SJSA1 (cell line): ENCODE measurements around the gene MAGI1. TPM values are rescaled to one million over a fixed set of nuclear protein-coding genes. Genes with fewer than 3 reads are reported as not detected.

Experiments
- DNase-seq, 2 experiments: peaks; one replicate each; pipeline ENCODE4 v3.0.0-alpha.2; 2015 to 2020; ENCODE audit warnings: low spot score in 2 of 2, low read depth in 1 of 2
- H3K27ac ChIP-seq: fragments of 250-450 bp; sonication (Bioruptor Pico); 2 replicates; pipeline ENCODE4 v1.5.1; 2020; ENCODE audit warnings: mild to moderate bottlenecking, moderate library complexity
- H3K27me3 ChIP-seq: fragments of 250-450 bp; sonication (Bioruptor Pico); replicated peaks from 2 replicates; pipeline ENCODE4 v1.5.1; 2020; ENCODE audit warnings: mild to moderate bottlenecking, moderate library complexity
- H3K36me3 ChIP-seq: fragments of 250-450 bp; sonication (Bioruptor Pico); 2 replicates; pipeline ENCODE4 v1.5.1; 2020; ENCODE audit warnings: mild to moderate bottlenecking
- H3K4me1 ChIP-seq: fragments of 250-450 bp; sonication (Bioruptor Pico); replicated peaks from 2 replicates; pipeline ENCODE4 v1.6.1; 2021; ENCODE audit warnings: mild to moderate bottlenecking
- H3K4me3 ChIP-seq: fragments of 250-450 bp; sonication (Bioruptor Pico); 2 replicates; pipeline ENCODE4 v1.5.1; 2020; ENCODE audit warnings: mild to moderate bottlenecking
- H3K9me3 ChIP-seq: fragments of 250-450 bp; sonication (Bioruptor Pico); replicated peaks from 2 replicates; pipeline ENCODE4 v1.5.1; 2020; ENCODE audit warnings: mild to moderate bottlenecking
- total RNA-seq: library from RNA; depleted of rRNA; stranded (reverse); fragments of >200 nt; shearing (Covaris generic); gene quantifications from 2 replicates; pipeline ENCODE4 v1.2.3, GENCODE V29; 2014; rRNA removed

Gene MAGI1
- 4.6 and 4.9 TPM in 2 replicates for total RNA-seq

DNA sequence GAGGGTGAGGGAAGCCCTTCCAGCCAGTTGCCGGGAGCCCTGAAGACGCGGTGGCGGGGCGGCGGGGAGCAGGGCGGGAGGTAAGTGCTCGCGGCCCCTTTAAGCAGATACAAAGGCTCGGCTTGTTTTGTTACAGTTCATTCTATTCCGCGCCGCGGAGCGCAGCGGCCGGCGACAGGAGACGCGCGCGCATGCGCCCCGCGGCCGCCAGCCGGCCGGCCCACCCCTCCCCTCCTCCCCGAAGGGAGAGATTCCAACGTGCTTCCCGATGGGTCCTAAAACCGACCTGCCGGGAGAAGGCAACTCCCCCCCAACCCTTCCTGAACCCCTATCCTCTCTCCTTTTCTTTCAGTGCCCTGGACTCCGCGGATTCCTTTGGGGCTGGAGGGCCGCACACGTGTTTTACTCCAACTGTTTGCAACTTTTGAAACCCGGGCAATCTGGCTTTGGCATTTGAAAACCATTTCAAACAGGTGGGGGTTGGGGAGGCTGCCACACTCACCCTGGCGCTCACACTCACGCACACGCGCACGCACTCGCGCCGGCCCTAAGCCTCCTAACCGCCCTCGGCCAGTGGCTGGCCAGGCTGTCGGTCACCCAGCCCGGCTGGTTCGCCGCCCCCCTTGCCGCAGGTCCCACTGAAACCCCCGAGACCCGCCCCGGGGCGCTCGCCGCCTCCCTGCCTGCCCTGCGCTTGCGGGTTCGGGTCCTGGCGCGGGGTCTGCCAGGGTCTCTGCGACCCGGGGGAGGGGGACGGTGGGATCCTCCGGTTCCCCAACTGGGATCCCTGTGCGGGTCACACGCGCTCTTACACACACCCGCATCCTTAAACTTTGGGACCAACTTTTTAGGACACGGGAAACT, at the start of gene MAGI1:
MAGI1 (minus strand) TSS at position 193 of the 864 bp plus-strand sequence. CDS start 610 bp downstream, outside the sequence.
- Histone ChIP-seq H3K9me3 (no peaks in the 10 kb centered on the region), H3K4me1 (peaks cover 43% of the 10 kb centered on the region), H3K27me3 (no peaks in the 10 kb centered on the region), H3K4me3 (peak within 1 kb of the TSS; percentile 59), H3K36me3 (no peaks in the 10 kb centered on the region), H3K27ac (peak within 1 kb of the TSS; percentile 68)
- peak; percentile 92 to 95 for DNase-seq

GRCh38 chr3:66083784-66084213, 45.1 kb upstream of the MAGI1 start:
- no peaks in the 10 kb centered on the region for H3K9me3 ChIP-seq
- DNase-seq = no peak
- H3K4me3 ChIP-seq = no peak overlapping the region
- H3K27me3 ChIP-seq = no peaks in the 10 kb centered on the region
- H3K4me1 ChIP-seq = no peaks in the 10 kb centered on the region
- H3K36me3 ChIP-seq = no peaks in the 10 kb centered on the region
- H3K27ac ChIP-seq = no peak overlapping the region

GRCh38 chr3:66083096-66083678, 44.5 kb upstream of the MAGI1 start:
- Histone ChIP-seq H3K27me3 (no peaks in the 10 kb centered on the region), H3K4me3 (no peak overlapping the region), H3K4me1 (no peaks in the 10 kb centered on the region), H3K27ac (no peak overlapping the region), H3K9me3 (no peaks in the 10 kb centered on the region), H3K36me3 (no peaks in the 10 kb centered on the region)
- DNase-seq = no peak

GRCh38 chr3:66082679-66083078, 44.0 kb upstream of the MAGI1 start:
- Histone ChIP-seq H3K27me3 (no peaks in the 10 kb centered on the region), H3K4me3 (no peak overlapping the region), H3K36me3 (no peaks in the 10 kb centered on the region), H3K4me1 (no peaks in the 10 kb centered on the region), H3K9me3 (no peaks in the 10 kb centered on the region), H3K27ac (no peak overlapping the region)
- no peak for DNase-seq

DNA sequence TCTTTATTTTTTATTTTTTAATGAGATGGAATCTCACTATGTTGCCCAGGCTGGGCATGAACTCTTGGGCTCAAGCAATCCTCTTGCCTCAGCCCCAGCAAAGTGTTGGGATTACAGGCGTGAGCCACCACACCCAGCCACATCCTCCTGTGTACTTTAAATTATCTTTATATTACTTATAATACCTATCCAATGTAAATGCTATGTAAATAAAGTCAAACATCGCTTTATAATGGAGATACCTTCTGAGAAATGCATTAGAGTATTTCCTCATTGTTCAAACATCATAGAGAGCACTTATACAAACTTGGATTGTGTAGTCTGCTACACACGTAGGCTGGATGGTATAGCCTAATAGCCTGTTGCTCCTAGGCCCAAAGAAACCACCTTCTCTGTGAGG, 41.4 kb upstream of the MAGI1 start:
- Histone ChIP-seq H3K4me1 (peaks cover 4% of the 10 kb centered on the region; the same call in 1 of the 2 replicates), H3K36me3 (no peaks in the 10 kb centered on the region), H3K9me3 (no peaks in the 10 kb centered on the region), H3K4me3 (no peak overlapping the region), H3K27me3 (no peaks in the 10 kb centered on the region), H3K27ac (no peak overlapping the region)
- no peak for DNase-seq

- H3K27me3 ChIP-seq = no peaks in the 10 kb centered on the region
- no peak for DNase-seq
- H3K27ac ChIP-seq = no peak overlapping the region
- no peaks in the 10 kb centered on the region for H3K9me3 ChIP-seq
- H3K36me3 ChIP-seq = no peaks in the 10 kb centered on the region
- peaks cover 7% of the 10 kb centered on the region; the same call in 1 of the 2 replicates for H3K4me1 ChIP-seq
- H3K4me3 ChIP-seq = no peak overlapping the region
Observed at GRCh38 chr3:66077973-66078372, 39.3 kb upstream of the MAGI1 start.

GRCh38 chr3:66076861-66077470, 38.2 kb upstream of the MAGI1 start:
- H3K27ac ChIP-seq = no peak overlapping the region
- H3K4me3 ChIP-seq = no peak overlapping the region
- no peaks in the 10 kb centered on the region for H3K9me3 ChIP-seq

GRCh38 chr3:66075281-66075680, 36.6 kb upstream of the MAGI1 start:
- Histone ChIP-seq H3K4me1 (peaks cover 7% of the 10 kb centered on the region; the same call in 1 of the 2 replicates), H3K4me3 (no peak overlapping the region), H3K9me3 (no peaks in the 10 kb centered on the region), H3K36me3 (no peaks in the 10 kb centered on the region), H3K27ac (no peak overlapping the region), H3K27me3 (no peaks in the 10 kb centered on the region)
- peak in 1 of 2 experiments; percentile 4 for DNase-seq

More at GRCh38 chr3:66076861-66077470, 38.2 kb upstream of the MAGI1 start:
- DNase-seq = no peak
- Histone ChIP-seq H3K36me3 (no peaks in the 10 kb centered on the region), H3K4me1 (peaks cover 7% of the 10 kb centered on the region; the same call in 1 of the 2 replicates), H3K27me3 (no peaks in the 10 kb centered on the region)

- Histone ChIP-seq H3K4me3 (no peak overlapping the region), H3K9me3 (no peaks in the 10 kb centered on the region), H3K4me1 (peaks cover 7% of the 10 kb centered on the region; the same call in 1 of the 2 replicates), H3K36me3 (no peaks in the 10 kb centered on the region), H3K27me3 (no peaks in the 10 kb centered on the region), H3K27ac (no peak overlapping the region)
- no peak for DNase-seq
Observed at GRCh38 chr3:66073464-66074141, 34.9 kb upstream of the MAGI1 start.

DNA sequence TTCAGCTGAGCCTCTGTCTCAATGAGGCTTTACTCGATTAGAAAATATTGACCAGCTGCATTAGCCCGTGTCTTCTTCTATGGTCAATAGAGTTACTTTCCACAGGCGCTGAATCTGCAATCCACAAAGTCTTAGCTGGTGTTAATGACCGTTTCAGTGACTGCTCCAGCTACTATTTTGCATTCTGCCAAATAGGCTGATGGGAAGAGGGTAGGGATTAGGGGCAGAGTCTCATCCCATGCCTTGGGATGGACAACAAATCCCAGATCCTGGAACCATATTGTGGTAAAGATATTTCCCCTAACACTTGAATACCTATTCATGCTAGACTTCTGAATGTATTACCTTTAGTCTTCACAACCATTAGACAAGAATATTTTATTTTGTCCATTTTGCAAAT, 29.5 kb upstream of the MAGI1 start:
- no peaks in the 10 kb centered on the region for H3K27me3 ChIP-seq
- H3K9me3 ChIP-seq = no peaks in the 10 kb centered on the region
- H3K36me3 ChIP-seq = no peaks in the 10 kb centered on the region
- H3K27ac ChIP-seq = no peak overlapping the region
- no peaks in the 10 kb centered on the region for H3K4me1 ChIP-seq
- no peak overlapping the region for H3K4me3 ChIP-seq
- DNase-seq = no peak

DNA sequence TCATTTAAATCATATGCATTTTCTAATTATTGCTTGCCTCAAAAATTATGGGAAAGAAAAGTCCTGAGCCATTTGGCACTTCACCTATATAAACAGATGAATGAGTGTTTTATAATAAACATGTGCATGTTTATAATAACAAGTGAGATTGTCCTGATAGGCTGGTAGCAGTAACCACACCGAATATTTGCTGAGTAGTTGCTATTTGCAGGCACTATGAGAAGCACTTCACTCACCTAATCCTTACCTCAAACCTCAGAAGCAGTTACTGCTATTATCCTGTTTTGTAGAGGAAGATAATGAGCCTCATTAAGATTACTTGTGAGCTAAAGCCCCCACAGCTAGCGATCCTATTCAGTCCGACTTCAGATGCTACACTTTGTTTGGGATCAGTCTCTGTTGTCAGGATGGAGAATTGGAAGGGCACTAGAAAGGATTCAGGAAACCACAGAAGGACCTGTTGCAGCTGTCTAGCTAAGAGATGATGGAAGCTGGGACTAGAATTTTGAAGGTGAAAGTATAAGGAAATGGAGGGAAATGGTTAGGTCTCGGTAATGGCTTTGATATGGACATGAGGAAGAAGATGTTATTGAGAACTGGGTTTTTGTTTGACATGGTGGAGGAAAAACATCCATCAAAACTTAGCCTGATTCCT, 28.4 kb upstream of the MAGI1 start:
- Histone ChIP-seq H3K27ac (no peak overlapping the region), H3K36me3 (no peaks in the 10 kb centered on the region), H3K9me3 (no peaks in the 10 kb centered on the region), H3K4me3 (no peak overlapping the region), H3K27me3 (no peaks in the 10 kb centered on the region), H3K4me1 (no peaks in the 10 kb centered on the region)
- no peak for DNase-seq

GRCh38 chr3:66055289-66055688, 16.6 kb upstream of the MAGI1 start:
- Histone ChIP-seq H3K27me3 (no peaks in the 10 kb centered on the region), H3K27ac (no peak overlapping the region), H3K9me3 (no peaks in the 10 kb centered on the region), H3K36me3 (no peaks in the 10 kb centered on the region), H3K4me3 (no peak overlapping the region), H3K4me1 (no peaks in the 10 kb centered on the region)
- DNase-seq = no peak

- Histone ChIP-seq H3K27me3 (no peaks in the 10 kb centered on the region), H3K9me3 (no peaks in the 10 kb centered on the region), H3K4me1 (no peaks in the 10 kb centered on the region), H3K36me3 (no peaks in the 10 kb centered on the region), H3K27ac (no peak overlapping the region), H3K4me3 (no peak overlapping the region)
- no peak for DNase-seq
Observed at GRCh38 chr3:66053550-66054094, 14.9 kb upstream of the MAGI1 start.
